Tibial artery (tissue), 4 donors: ENCODE results near the gene SHF.

Experiments used
- DNase-seq, 2 donors: peaks; one replicate each; pipeline ENCODE4 v3.0.0-alpha.2; 2019
- H3K27ac ChIP-seq, 2 donors: fragments of 200-600 bp; sonication (generic) in 1 of 2; 1 replicate in 1 of 2; 2 replicates in 1 of 2; pipeline ENCODE4 v1.5.1; 2018 to 2019; ENCODE audit warnings: mild to moderate bottlenecking in 1 of 2
- H3K27me3 ChIP-seq, 2 donors: fragments of 200-600 bp; sonication (generic) in 1 of 2; one replicate each; pipeline versions ENCODE4 v1.5.1 to v1.6.0; 2016 to 2019
- H3K36me3 ChIP-seq, 3 donors: fragments of 200-600 bp; sonication (generic) in 2 of 3; one replicate each; pipeline ENCODE4 v1.5.1; 2016 to 2019; ENCODE audit warnings: mild to moderate bottlenecking in 2 of 3
- H3K4me1 ChIP-seq, 4 donors: fragments of 200-600 bp; sonication (generic) in 2 of 4; 1 replicate in 3 of 4; 2 replicates in 1 of 4; pipeline ENCODE4 v1.5.1; 2016 to 2019
- H3K4me3 ChIP-seq, 2 donors: fragments of 200-600 bp; sonication (generic) in 1 of 2; 1 replicate in 1 of 2; 2 replicates in 1 of 2; pipeline ENCODE4 v1.5.1; 2018 to 2019; ENCODE audit warnings: mild to moderate bottlenecking in 2 of 2
- H3K9me3 ChIP-seq, 3 donors: fragments of 200-600 bp; sonication (generic) in 1 of 3; one replicate each; pipeline ENCODE4 v1.5.1; 2016 to 2019
- CTCF ChIP-seq, 2 experiments: fragments of 200-600 bp in 1 of 2; fragments of 450-650 bp in 1 of 2; IDR thresholded peaks; one replicate each; pipeline ENCODE4 v1.5.1; 2017 to 2019; ENCODE audit warnings: antibody characterized with exemption in 2 of 2, mild to moderate bottlenecking in 1 of 2, moderate library complexity in 1 of 2
- intact Hi-C: fragments of 100-400 bp; cut with DNase I; formaldehyde crosslinking; loops from one replicate; pipeline ENCODE4 v1.15.0; 2023; ENCODE audit warnings: low total_unique reads

The SHF gene

DNA sequence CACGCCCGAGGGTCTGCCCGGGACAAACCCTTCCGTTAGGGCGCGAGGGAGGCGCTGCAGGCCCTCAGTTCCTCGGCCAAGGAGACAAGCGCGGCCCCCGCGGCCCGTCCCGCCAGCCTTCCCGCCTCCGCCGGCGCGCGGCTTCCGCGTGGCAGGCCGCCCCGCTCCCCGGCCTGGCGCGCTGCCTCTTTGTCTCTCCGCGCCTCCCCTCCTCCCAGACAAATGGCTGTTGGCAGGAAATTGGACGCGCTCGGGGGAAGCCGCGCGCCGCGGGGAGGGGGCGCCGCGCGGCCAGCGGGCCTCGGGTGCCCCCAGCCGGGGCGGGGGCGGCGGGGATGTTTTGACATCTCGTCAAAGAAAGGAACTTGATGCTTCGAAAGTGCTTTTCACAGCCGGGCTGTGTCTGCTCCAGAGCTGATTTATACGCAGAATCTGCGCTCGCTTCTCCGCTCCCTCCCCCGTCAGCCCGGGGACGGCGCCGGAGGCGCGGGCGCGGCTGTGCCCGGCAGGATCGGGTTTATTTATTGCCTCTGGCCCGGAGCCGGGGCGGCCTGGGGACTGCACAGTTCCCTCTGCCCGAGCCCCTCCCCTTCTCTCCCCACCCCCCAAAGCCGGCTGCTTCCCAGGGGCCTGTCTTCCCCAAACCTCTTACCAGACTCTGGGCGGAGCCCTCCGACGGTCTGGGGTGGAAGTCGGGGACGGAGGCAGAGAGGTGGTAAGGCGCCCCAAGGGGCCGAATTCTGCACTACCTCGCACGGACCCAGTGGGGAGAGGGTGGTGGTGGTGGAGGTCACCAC, 20.7 kb downstream of the SHF start:
- Histone ChIP-seq H3K4me1 (peaks cover 0 to 26% (median 14%) of the 10 kb centered on the region in 4 donors), H3K36me3 (peaks cover 0 to 4% (median 0%) of the 10 kb centered on the region in 3 donors), H3K4me3 (peak overlapping the region; percentile 67 to 75), H3K9me3 (no peaks in the 10 kb centered on the region), H3K27me3 (no peaks in the 10 kb centered on the region), H3K27ac (peak overlapping the region; percentile 97)
- peak; percentile 60 to 70 for TF ChIP-seq CTCF (IDR thresholded peaks at IDR 0.05)
- DNase-seq: peak; percentile 89 to 92
- intact Hi-C loops: loop anchor here (2.0 to 10.0 kb wide), 3 partner anchors 35 to 478 kb away; a partner anchor contains a TSS

- H3K4me1 ChIP-seq: peaks cover 0 to 26% (median 14%) of the 10 kb centered on the region in 4 donors
- intact Hi-C loops: loop anchor here (5.0 to 10.0 kb wide), 2 partner anchors 37 to 479 kb away; no protein-coding TSS in a partner anchor
- peak overlapping the region in 1 of 2 donors; percentile 97 for H3K27ac ChIP-seq
- no peaks in the 10 kb centered on the region for H3K27me3 ChIP-seq
- no peak for TF ChIP-seq CTCF (IDR thresholded peaks at IDR 0.05)
- no peak overlapping the region for H3K4me3 ChIP-seq
- no peaks in the 10 kb centered on the region for H3K36me3 ChIP-seq
- no peaks in the 10 kb centered on the region for H3K9me3 ChIP-seq
- DNase-seq: no peak
Observed at GRCh38 chr15:45165536-45165935, 22.2 kb downstream of the SHF start.

DNA sequence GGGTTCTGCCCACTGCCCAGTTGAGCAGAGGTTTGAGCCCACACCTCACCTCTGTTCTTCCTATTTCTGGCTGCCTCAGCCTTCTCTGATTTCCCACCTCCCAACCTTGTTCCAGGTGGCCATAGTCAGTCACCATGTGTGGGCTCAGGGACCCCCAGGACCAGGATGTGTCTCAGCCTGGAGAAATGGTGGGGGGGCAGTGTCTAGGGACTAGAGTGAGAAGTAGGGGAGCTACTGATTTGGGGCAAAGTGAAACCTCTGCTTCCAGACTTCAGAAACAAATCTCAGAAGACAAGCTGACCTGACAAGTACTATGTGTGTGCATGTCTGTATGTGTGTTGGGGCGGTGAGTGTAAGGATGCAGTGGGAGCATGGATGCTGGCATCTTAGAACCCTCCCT, 22.9 kb downstream of the SHF start:
- no peaks in the 10 kb centered on the region for H3K36me3 ChIP-seq
- intact Hi-C loops: loop anchor here (5.0 to 10.0 kb wide), 2 partner anchors 37 to 480 kb away; no protein-coding TSS in a partner anchor
- no peak for TF ChIP-seq CTCF (IDR thresholded peaks at IDR 0.05)
- no peaks in the 10 kb centered on the region for H3K27me3 ChIP-seq
- no peaks in the 10 kb centered on the region for H3K9me3 ChIP-seq
- no peak overlapping the region for H3K4me3 ChIP-seq
- no peak overlapping the region for H3K27ac ChIP-seq
- no peak for DNase-seq
- H3K4me1 ChIP-seq: peaks cover 0 to 26% (median 14%) of the 10 kb centered on the region in 4 donors

DNA sequence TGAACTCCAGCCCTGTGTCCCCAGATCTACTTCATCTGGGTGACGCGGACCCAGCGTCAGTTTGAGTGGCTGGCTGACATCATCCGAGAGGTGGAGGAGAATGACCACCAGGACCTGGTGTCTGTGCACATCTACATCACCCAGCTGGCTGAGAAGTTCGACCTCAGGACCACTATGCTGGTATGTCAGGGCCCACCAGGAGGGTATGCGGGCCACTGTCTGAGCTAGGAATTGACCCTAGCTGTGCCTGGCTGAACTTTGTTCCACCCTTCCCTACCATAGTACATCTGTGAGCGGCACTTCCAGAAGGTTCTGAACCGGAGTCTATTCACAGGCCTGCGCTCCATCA, 24.3 kb downstream of the SHF start:
- no peak overlapping the region for H3K27ac ChIP-seq
- H3K4me1 ChIP-seq: peaks cover 0 to 22% (median 14%) of the 10 kb centered on the region in 4 donors
- no peak for TF ChIP-seq CTCF (IDR thresholded peaks at IDR 0.05)
- H3K9me3 ChIP-seq: no peaks in the 10 kb centered on the region
- no peak for DNase-seq
- H3K27me3 ChIP-seq: no peaks in the 10 kb centered on the region
- H3K36me3 ChIP-seq: no peaks in the 10 kb centered on the region
- intact Hi-C loops: loop anchor here (10.0 kb wide), 1 partner anchor 481 kb away; no protein-coding TSS in a partner anchor
- H3K4me3 ChIP-seq: no peak overlapping the region

DNA sequence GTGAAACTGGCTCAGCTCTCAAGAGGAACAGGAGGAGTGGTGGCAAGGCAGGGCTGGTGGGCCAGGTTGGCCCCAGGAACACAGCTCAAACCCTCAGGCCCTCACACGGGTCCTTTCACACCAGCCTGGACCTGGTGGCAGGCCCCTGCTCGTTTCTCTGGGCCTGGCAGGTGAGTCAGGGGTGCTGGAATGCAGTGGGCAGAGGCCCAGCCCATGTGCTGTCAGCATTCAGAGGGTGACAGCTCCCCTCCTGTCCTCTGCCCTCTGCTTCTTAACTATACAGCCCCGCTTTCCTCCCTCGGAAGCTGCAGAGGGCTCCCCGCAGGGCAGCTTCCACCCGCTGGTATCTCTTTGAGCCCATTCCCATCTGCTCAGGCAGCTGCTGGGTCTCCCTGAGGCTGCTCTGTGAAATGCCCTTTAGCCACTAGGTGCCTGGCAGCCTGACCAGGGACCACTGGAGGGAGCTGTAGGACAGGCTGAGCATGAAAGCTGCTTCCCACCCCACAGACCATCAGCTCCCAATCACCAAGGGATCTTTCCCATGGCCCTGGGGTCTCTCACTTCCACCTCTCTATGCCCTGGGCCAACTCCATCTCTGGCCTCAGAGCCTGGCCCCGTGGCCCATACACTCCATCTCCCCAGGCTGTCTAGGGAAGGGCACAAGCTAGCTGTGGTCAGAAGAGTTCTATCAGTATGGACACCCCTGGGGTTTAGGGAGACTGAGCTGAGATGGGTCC, 24.8 kb downstream of the SHF start:
- H3K4me1 ChIP-seq: peaks cover 0 to 20% (median 14%) of the 10 kb centered on the region in 4 donors
- intact Hi-C loops: loop anchor here (10.0 kb wide), 1 partner anchor 482 kb away; no protein-coding TSS in a partner anchor
- peak; percentile 82 to 91 for TF ChIP-seq CTCF (IDR thresholded peaks at IDR 0.05)
- H3K27me3 ChIP-seq: no peaks in the 10 kb centered on the region
- H3K36me3 ChIP-seq: no peaks in the 10 kb centered on the region
- H3K4me3 ChIP-seq: no peak overlapping the region
- DNase-seq: peak; percentile 72 to 84
- H3K9me3 ChIP-seq: no peaks in the 10 kb centered on the region
- no peak overlapping the region for H3K27ac ChIP-seq
